Activated B cell treated with CpG ODN at 0.5 μM for 24 hours (primary cell): ENCODE results near the gene PTPRD. TPM values are rescaled to one million over a fixed set of nuclear protein-coding genes. Genes with fewer than 3 reads are reported as not detected.

Experiments used
- ATAC-seq: fragments of 200-7000 bp; cut with Tn5 transposase; one replicate; pipeline ENCODE4 v1.10.0; 2021; ENCODE audit warnings: low read depth, mild to moderate bottlenecking, moderate library complexity
- CTCF ChIA-PET: fragments of 350-600 bp; sonication (Branson Sonifier 250); formaldehyde crosslinking; loops from one replicate; lab custom pipeline; 2021; ENCODE audit warnings: antibody characterized with exemption; lab: Charles Lee
- POLR2A ChIA-PET: fragments of 350-600 bp; sonication (Branson Sonifier 250); formaldehyde crosslinking; loops from one replicate; lab custom pipeline; 2021; ENCODE audit warnings: antibody characterized with exemption; lab: Charles Lee
- DNase-seq: peaks from one replicate; pipeline ENCODE4 v3.0.0; 2022
- H3K27ac Mint-ChIP-seq: one replicate; pipeline ENCODE4 v1.8.0; 2020; ENCODE audit warnings: mixed read lengths
- H3K27me3 Mint-ChIP-seq: one replicate; pipeline ENCODE4 v1.8.0; 2021; ENCODE audit warnings: mixed read lengths
- H3K36me3 Mint-ChIP-seq: one replicate; pipeline ENCODE4 v1.8.0; 2021; ENCODE audit warnings: low read depth, mixed read lengths
- H3K4me1 Mint-ChIP-seq: one replicate; pipeline ENCODE4 v1.8.0; 2021; ENCODE audit warnings: mixed read lengths
- H3K4me3 Mint-ChIP-seq: one replicate; pipeline ENCODE4 v1.8.0; 2020; ENCODE audit warnings: mild to moderate bottlenecking, mixed read lengths
- H3K9me3 Mint-ChIP-seq: one replicate; pipeline ENCODE4 v1.8.0; 2020; ENCODE audit warnings: mixed read lengths
- CTCF ChIP-seq: fragments of 200-600 bp; IDR thresholded peaks from one replicate; pipeline ENCODE4 v1.8.0; 2022; ENCODE audit warnings: antibody characterized with exemption, mild to moderate bottlenecking
- intact Hi-C: fragments of 100-400 bp; cut with micrococcal nuclease; formaldehyde crosslinking; loops from one replicate; pipeline ENCODE4 v1.15.1; 2024
- total RNA-seq: library from RNA; stranded (reverse); gene quantifications from 2 replicates; pipeline ENCODE4 v1.2.3, GENCODE V29; 2022

The PTPRD gene
- total RNA-seq, 1 donor from 2014 or later, result 0.04 TPM

DNA sequence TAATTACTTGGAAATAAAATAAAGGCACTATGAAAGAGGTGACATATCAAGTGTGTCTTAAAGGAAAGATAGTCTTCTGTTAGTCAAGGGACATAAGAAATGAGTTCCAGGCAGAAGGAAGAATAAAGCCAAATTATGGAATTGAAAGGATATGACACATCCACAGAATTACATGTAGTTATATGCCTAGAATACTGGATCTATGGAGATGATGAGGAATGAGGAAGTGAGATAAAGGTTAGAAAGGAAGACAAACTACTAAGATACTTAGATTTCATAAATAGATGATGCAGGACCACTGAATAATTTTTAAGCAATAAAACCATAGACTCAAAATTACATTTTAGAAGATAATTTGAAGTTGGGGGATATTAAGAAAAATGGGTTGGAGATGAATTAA lies 609.8 kb downstream of the PTPRD start:
- CTCF ChIA-PET, result no interaction called here

DNA sequence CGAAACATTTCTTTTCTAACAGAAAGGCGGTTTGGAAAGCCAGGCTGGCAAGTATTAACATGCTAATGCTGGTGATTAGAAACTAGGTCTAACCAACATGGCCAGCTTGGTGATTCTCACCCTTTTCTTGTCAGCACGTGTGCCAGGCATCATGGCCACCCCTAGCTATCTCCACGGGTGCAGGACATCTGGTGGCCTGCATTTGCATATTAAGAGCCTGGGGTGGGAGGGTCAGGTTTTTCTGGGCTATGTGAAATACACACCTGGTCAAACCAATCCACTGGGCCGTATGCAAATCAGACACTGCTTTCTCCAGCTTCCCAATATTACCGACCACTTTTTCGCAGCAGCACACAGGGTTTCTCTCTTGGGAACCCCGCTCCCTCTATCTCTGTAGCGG lies 612.1 kb downstream of the PTPRD start:
- Mint-ChIP-seq H3K36me3 (no peaks in the 10 kb centered on the region), H3K4me1 (peaks cover 3% of the 10 kb centered on the region), H3K27me3 (no peaks in the 10 kb centered on the region), H3K4me3 (no peak overlapping the region), H3K27ac (no peak overlapping the region), H3K9me3 (no peaks in the 10 kb centered on the region)
- TF ChIP-seq CTCF, result no peak
- POLR2A ChIA-PET, result no interaction called here
- intact Hi-C loops, result no loop called here
- ATAC-seq, result no peak
- CTCF ChIA-PET, result no interaction called here
- DNase-seq, result no peak

More for the DNA sequence above, 609.8 kb downstream of the PTPRD start:
- ATAC-seq (no peak), DNase-seq (no peak)
- Mint-ChIP-seq H3K9me3 (no peaks in the 10 kb centered on the region), H3K27me3 (no peaks in the 10 kb centered on the region), H3K27ac (no peak overlapping the region), H3K4me1 (peaks cover 3% of the 10 kb centered on the region), H3K36me3 (no peaks in the 10 kb centered on the region), H3K4me3 (no peak overlapping the region)
- TF ChIP-seq CTCF, result no peak
- intact Hi-C loops, result no loop called here
- POLR2A ChIA-PET, result no interaction called here

- ChIA-PET CTCF (no interaction called here), POLR2A (no interaction called here)
- Mint-ChIP-seq H3K4me1 (peaks cover 3% of the 10 kb centered on the region), H3K4me3 (no peak overlapping the region), H3K9me3 (no peaks in the 10 kb centered on the region), H3K27ac (no peak overlapping the region), H3K27me3 (no peaks in the 10 kb centered on the region), H3K36me3 (no peaks in the 10 kb centered on the region)
- DNase-seq (no peak), ATAC-seq (no peak)
- intact Hi-C loops, result no loop called here
- TF ChIP-seq CTCF, result no peak
These were observed 614.1 kb downstream of the PTPRD start for GRCh38 chr9:9998491-9999287.

GRCh38 chr9:9997585-9997984 lies 615.2 kb downstream of the PTPRD start:
- H3K9me3 Mint-ChIP-seq, result no peaks in the 10 kb centered on the region
- H3K27me3 Mint-ChIP-seq, result no peaks in the 10 kb centered on the region
- H3K4me3 Mint-ChIP-seq, result no peak overlapping the region
- no peak overlapping the region for H3K27ac Mint-ChIP-seq
- TF ChIP-seq CTCF, result no peak
- no peak for ATAC-seq
- DNase-seq, result no peak
- POLR2A ChIA-PET, result no interaction called here
- peaks cover 3% of the 10 kb centered on the region for H3K4me1 Mint-ChIP-seq
- intact Hi-C loops, result no loop called here
- no peaks in the 10 kb centered on the region for H3K36me3 Mint-ChIP-seq
- CTCF ChIA-PET, result no interaction called here

DNA sequence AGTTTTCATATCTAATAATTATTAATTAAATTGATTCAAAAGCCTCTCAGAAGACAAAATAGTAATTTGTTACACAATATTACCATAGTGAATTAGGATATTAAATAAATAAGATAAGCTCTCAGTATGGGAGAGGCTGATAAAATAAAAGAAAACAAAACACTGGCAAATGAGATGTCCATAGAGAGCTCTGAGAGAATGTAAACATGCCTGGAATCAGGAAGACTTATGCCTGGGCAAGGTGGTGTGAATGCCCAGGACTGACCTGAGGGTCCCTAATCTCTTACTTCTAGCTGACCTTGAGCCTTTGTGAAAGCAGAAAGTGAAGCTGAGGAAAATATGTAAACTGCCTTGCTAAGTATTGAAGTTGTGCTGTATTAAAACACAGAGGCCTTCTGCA lies 616.5 kb downstream of the PTPRD start:
- no peak overlapping the region for H3K27ac Mint-ChIP-seq
- H3K27me3 Mint-ChIP-seq, result no peaks in the 10 kb centered on the region
- ChIA-PET CTCF (no interaction called here), POLR2A (no interaction called here)
- peaks cover 3% of the 10 kb centered on the region for H3K4me1 Mint-ChIP-seq
- no peak overlapping the region for H3K4me3 Mint-ChIP-seq
- no peaks in the 10 kb centered on the region for H3K9me3 Mint-ChIP-seq
- intact Hi-C loops, result no loop called here
- DNase-seq, result no peak
- no peak for TF ChIP-seq CTCF
- no peak for ATAC-seq
- no peaks in the 10 kb centered on the region for H3K36me3 Mint-ChIP-seq
